HEK293T (cell line): Measurements from ENCODE around the gene PCDHB14.
"Not testable (repeated sequence)": the region's sequence is repeated elsewhere in the genome, so short reads cannot be mapped to it uniquely, and the experiment has no call there.

ENCODE experiments used
- CTCF ChIA-PET: fragments of 350-600 bp; formaldehyde crosslinking; extraction: SDS; loops from one replicate; lab custom pipeline; 2021; ENCODE audit warnings: antibody characterized with exemption, inconsistent platforms; lab: Yijun Ruan, JAX
- POLR2A ChIA-PET: fragments of 350-600 bp; formaldehyde crosslinking; extraction: SDS; loops from one replicate; lab custom pipeline; 2020; ENCODE audit warnings: antibody characterized with exemption, inconsistent platforms; lab: Yijun Ruan, JAX
- DNase-seq: peaks from one replicate; pipeline ENCODE4 v3.0.0; 2012; ENCODE audit warnings: mixed read lengths; ENCODE audit errors: extremely low spot score
- ARNT ChIP-seq: fragments of 450-650 bp; IDR thresholded peaks from 2 replicates; pipeline ENCODE4 v1.6.1; 2017; ENCODE audit warnings: mild to moderate bottlenecking
- BHLHE40 ChIP-seq: fragments of 450-650 bp; IDR thresholded peaks from 2 replicates; pipeline ENCODE4 v1.6.1; 2016; ENCODE audit warnings: mild to moderate bottlenecking, moderate library complexity, borderline replicate concordance
- CTBP1 ChIP-seq: fragments of 450-650 bp; IDR thresholded peaks from 2 replicates; pipeline ENCODE4 v1.6.1; 2016; ENCODE audit warnings: borderline replicate concordance
- ELF4 ChIP-seq: fragments of 450-650 bp; IDR thresholded peaks from 2 replicates; pipeline ENCODE4 v1.6.1; 2017; ENCODE audit warnings: antibody characterized with exemption
- FOXA1 ChIP-seq: fragments of 450-650 bp; IDR thresholded peaks from 2 replicates; pipeline ENCODE4 v1.6.1; 2016; ENCODE audit warnings: mild to moderate bottlenecking
- FOXK2 ChIP-seq: fragments of 450-650 bp; IDR thresholded peaks from 2 replicates; pipeline ENCODE4 v1.6.1; 2016; ENCODE audit warnings: mild to moderate bottlenecking
- FOXM1 ChIP-seq: fragments of 450-650 bp; IDR thresholded peaks from 2 replicates; pipeline ENCODE4 v1.6.1; 2017; ENCODE audit warnings: mild to moderate bottlenecking, borderline replicate concordance
- HDGF ChIP-seq: fragments of 450-650 bp; IDR thresholded peaks from 2 replicates; pipeline ENCODE4 v1.6.1; 2017; ENCODE audit warnings: antibody characterized with exemption, borderline replicate concordance
- L3MBTL2 ChIP-seq: fragments of 450-650 bp; conservative IDR thresholded peaks from 2 replicates; pipeline ENCODE4 v1.6.1; 2016; ENCODE audit warnings: mild to moderate bottlenecking
- LEF1 ChIP-seq: fragments of 450-650 bp; IDR thresholded peaks from 2 replicates; pipeline ENCODE4 v1.6.1; 2017; ENCODE audit warnings: mild to moderate bottlenecking, borderline replicate concordance
- NFRKB ChIP-seq: fragments of 450-650 bp; IDR thresholded peaks from 2 replicates; pipeline ENCODE4 v1.6.1; 2016; ENCODE audit warnings: mild to moderate bottlenecking, moderate library complexity
- PKNOX1 ChIP-seq: fragments of 450-650 bp; IDR thresholded peaks from 2 replicates; pipeline ENCODE4 v1.6.1; 2016
- SP1 ChIP-seq: fragments of 450-650 bp; IDR thresholded peaks from 2 replicates; pipeline ENCODE4 v1.6.1; 2017
- SUZ12 ChIP-seq: fragments of 450-650 bp; IDR thresholded peaks from 2 replicates; pipeline ENCODE4 v1.6.1; 2016; ENCODE audit warnings: mild to moderate bottlenecking
- TARDBP ChIP-seq: fragments of 450-650 bp; IDR thresholded peaks from 2 replicates; pipeline ENCODE4 v1.6.1; 2016
- ZNF384 ChIP-seq: fragments of 450-650 bp; IDR thresholded peaks from 2 replicates; pipeline ENCODE4 v1.6.1; 2016

PCDHB14 gene

DNA sequence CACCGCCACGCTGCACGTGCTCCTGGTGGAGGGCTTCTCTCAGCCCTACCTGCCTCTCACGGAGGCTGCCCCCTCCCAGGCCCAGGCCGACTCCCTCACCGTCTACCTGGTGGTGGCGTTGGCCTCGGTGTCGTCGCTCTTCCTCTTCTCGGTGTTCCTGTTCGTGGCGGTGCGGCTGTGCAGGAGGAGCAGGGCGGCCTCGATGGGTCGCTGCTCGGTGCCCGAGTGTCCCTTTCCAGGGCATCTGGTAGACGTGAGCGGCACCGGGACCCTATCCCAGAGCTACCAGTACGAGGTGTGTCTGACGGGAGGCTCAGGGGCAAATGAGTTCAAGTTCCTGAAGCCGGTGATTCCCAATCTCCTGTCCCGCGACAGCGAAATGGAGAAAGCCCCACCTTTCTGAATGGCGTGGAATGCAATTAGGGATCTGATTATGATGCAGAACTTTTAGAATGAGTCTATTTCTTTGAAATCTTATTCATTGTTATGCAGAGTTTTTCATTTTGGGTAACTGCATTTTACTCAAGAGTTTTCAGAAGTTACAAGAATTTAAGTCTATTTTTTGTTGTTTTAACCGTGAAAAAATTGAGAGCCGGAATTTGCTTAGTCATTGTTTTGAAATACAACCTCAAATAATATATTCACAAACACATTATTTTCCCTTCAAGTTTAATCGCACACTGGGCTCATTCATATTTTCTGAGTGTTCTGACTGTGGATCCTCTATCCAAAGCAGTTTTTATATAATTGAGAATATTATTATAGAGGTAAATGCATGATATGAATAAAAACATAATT lies 13.6 kb downstream of the PCDHB14 start:
- TF ChIP-seq CTBP1 (no peak), ARNT (no peak), FOXK2 (no peak), ZNF384 (no peak), BHLHE40 (no peak), TARDBP (no peak), ELF4 (no peak), LEF1 (no peak), FOXM1 (no peak), SUZ12 (no peak), SP1 (no peak), NFRKB (no peak), FOXA1 (no peak), L3MBTL2 (no peak), HDGF (no peak), PKNOX1 (no peak)
- ChIA-PET POLR2A (no interaction called here), CTCF (no interaction called here)
- no peak for DNase-seq

DNA sequence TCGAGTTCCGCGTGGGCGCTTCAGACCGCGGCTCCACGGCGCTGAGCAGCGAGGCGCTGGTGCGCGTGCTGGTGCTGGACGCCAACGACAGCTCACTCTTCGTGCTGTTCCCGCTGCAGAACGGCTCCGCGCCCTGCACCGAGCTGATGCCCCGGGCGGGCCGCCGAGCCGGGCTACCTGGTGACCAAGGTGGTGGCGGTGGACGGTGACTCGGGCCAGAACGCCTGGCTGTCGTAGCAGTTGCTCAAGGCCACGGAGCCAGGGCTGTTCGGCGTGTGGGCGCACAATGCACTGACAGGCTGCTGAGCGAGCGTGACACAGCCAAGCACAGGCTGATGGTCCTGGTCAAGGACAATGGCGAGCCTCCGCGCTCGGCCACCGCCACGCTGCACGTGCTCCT lies 18.4 kb downstream of the PCDHB14 start:
- POLR2A ChIA-PET, result no interaction called here

GRCh38 chr5:141245250-141245717 lies 22.1 kb downstream of the PCDHB14 start, which contains the start of gene PCDHB15:
TSS of gene PCDHB15 (plus strand) at chr5:141245395. CDS start at chr5:141245579, 184 bp downstream.
- TF ChIP-seq TARDBP (no peak), ARNT (no peak), FOXK2 (no peak), LEF1 (no peak), ZNF384 (no peak), FOXA1 (no peak), SP1 (no peak), CTBP1 (no peak), SUZ12 (no peak), NFRKB (no peak), HDGF (no peak), PKNOX1 (no peak), ELF4 (no peak), L3MBTL2 (no peak)
- CTCF ChIA-PET, result interaction anchor here (0.6 to 2.1 kb wide), 15 partner anchors 9 to 713 kb away, joined by 3 to 8 read pairs (median 4); partner anchors contain the start of genes PCDH12, PCDHB14 and TAF7
- peak; percentile 20 for DNase-seq
- POLR2A ChIA-PET, result interaction anchor here (0.6 kb wide), 1 partner anchor 75 kb away, joined by 3 read pairs; the partner anchor contains the start of gene TAF7

More for the DNA sequence above, 18.4 kb downstream of the PCDHB14 start:
- DNase-seq, result no peak
- TF ChIP-seq L3MBTL2 (no peak), ARNT (no peak), NFRKB (no peak), FOXM1 (no peak), LEF1 (no peak), TARDBP (no peak), SP1 (no peak), SUZ12 (no peak), ZNF384 (no peak), PKNOX1 (no peak), HDGF (no peak), FOXK2 (no peak), BHLHE40 (no peak), CTBP1 (no peak), ELF4 (no peak)
- CTCF ChIA-PET, result no interaction called here

GRCh38 chr5:141246971-141247370 lies 23.8 kb downstream of the PCDHB14 start:
- CTCF ChIA-PET, result not testable (repeated sequence)

GRCh38 chr5:141247434-141247833 lies 24.3 kb downstream of the PCDHB14 start:
- DNase-seq, CTCF ChIA-PET, POLR2A ChIA-PET: not testable (repeated sequence)

More at GRCh38 chr5:141246971-141247370, 23.8 kb downstream of the PCDHB14 start:
- POLR2A ChIA-PET, DNase-seq: not testable (repeated sequence)

GRCh38 chr5:141250576-141250975 lies 27.4 kb downstream of the PCDHB14 start:
- ChIA-PET POLR2A (interaction anchor here (0.5 kb wide), 1 partner anchor 70 kb away, joined by 3 read pairs; no protein-coding TSS in a partner anchor), CTCF (interaction anchor here (0.7 to 1.0 kb wide), 2 partner anchors 16 to 317 kb away, joined by 3 to 7 read pairs; no protein-coding TSS in a partner anchor)
- TF ChIP-seq LEF1 (no peak), TARDBP (no peak)
- DNase-seq, result no peak

GRCh38 chr5:141258464-141258863 lies 35.3 kb downstream of the PCDHB14 start:
- no peak for DNase-seq
- ChIA-PET CTCF (no interaction called here), POLR2A (no interaction called here)
- TF ChIP-seq LEF1, result no peak
- no peak for TF ChIP-seq TARDBP
- TF ChIP-seq FOXM1, result no peak
- TF ChIP-seq ZNF384, result no peak
- no peak for TF ChIP-seq ELF4
